Stimulated activated memory B cell treated with anti-CD40 and anti-IgM and Interleukin-4, amounts not matched to agents 10 μg/mL and 1 μg/mL and 100 μg/mL, for 72 hours (primary cell): ENCODE data around the gene ATRX.
"Not testable (repeated sequence)": the region's sequence is repeated elsewhere in the genome, so short reads cannot be mapped to it uniquely, and the experiment has no call there.

ENCODE experiments used
- ATAC-seq: fragments of 150-1000 bp; cut with Tn5 transposase; 2 replicates; pipeline ENCODE4 v1.10.0; 2021
- H3K27ac Mint-ChIP-seq: one replicate; pipeline ENCODE4 v1.8.0; 2022; ENCODE audit warnings: mild to moderate bottlenecking, mixed read lengths
- H3K27me3 Mint-ChIP-seq: one replicate; pipeline ENCODE4 v1.8.0; 2022; ENCODE audit warnings: mixed read lengths
- H3K36me3 Mint-ChIP-seq: one replicate; pipeline ENCODE4 v1.8.0; 2022; ENCODE audit warnings: mixed read lengths
- H3K4me1 Mint-ChIP-seq: one replicate; pipeline ENCODE4 v1.8.0; 2022; ENCODE audit warnings: mixed read lengths
- H3K4me3 Mint-ChIP-seq: one replicate; pipeline ENCODE4 v1.8.0; 2022; ENCODE audit warnings: mild to moderate bottlenecking, moderate library complexity, mixed read lengths
- H3K9me3 Mint-ChIP-seq: one replicate; pipeline ENCODE4 v1.8.0; 2022; ENCODE audit warnings: mixed read lengths

Gene ATRX

GRCh38 chrX:77510007-77510406 is 276.0 kb downstream of the ATRX start:
- Mint-ChIP-seq H3K27ac (no peak overlapping the region), H3K36me3 (peaks cover 43% of the 10 kb centered on the region), H3K27me3 (no peaks in the 10 kb centered on the region), H3K9me3 (peaks cover 2% of the 10 kb centered on the region), H3K4me3 (no peak overlapping the region), H3K4me1 (no peaks in the 10 kb centered on the region)
- no peak for ATAC-seq

GRCh38 chrX:77505227-77505626 is 280.8 kb downstream of the ATRX start:
- ATAC-seq: no peak
- H3K36me3 Mint-ChIP-seq: peaks cover 4% of the 10 kb centered on the region

GRCh38 chrX:77502951-77503525 is 283.0 kb downstream of the ATRX start:
- H3K27ac Mint-ChIP-seq: peak overlapping the region; percentile 27
- H3K9me3 Mint-ChIP-seq: no peaks in the 10 kb centered on the region
- H3K36me3 Mint-ChIP-seq: no peaks in the 10 kb centered on the region
- no peak overlapping the region for H3K4me3 Mint-ChIP-seq
- H3K4me1 Mint-ChIP-seq: no peaks in the 10 kb centered on the region
- H3K27me3 Mint-ChIP-seq: no peaks in the 10 kb centered on the region
- no peak for ATAC-seq

More at GRCh38 chrX:77505227-77505626, 280.8 kb downstream of the ATRX start:
- Mint-ChIP-seq H3K4me1 (no peaks in the 10 kb centered on the region), H3K9me3 (no peaks in the 10 kb centered on the region), H3K27me3 (no peaks in the 10 kb centered on the region), H3K4me3 (no peak overlapping the region), H3K27ac (no peak overlapping the region)

- H3K4me1 Mint-ChIP-seq, ATAC-seq, H3K27ac Mint-ChIP-seq, H3K4me3 Mint-ChIP-seq, H3K36me3 Mint-ChIP-seq, H3K9me3 Mint-ChIP-seq, H3K27me3 Mint-ChIP-seq: not testable (repeated sequence)
These were observed 285.9 kb downstream of the ATRX start for GRCh38 chrX:77500164-77500563.

GRCh38 chrX:77493677-77494553 is 292.1 kb downstream of the ATRX start:
- no peaks in the 10 kb centered on the region for H3K4me1 Mint-ChIP-seq
- H3K27ac Mint-ChIP-seq: no peak overlapping the region

GRCh38 chrX:77484045-77484444 is 302.0 kb downstream of the ATRX start:
- no peak for ATAC-seq
- Mint-ChIP-seq H3K4me1 (no peaks in the 10 kb centered on the region), H3K27ac (no peak overlapping the region), H3K36me3 (peaks cover 12% of the 10 kb centered on the region), H3K27me3 (no peaks in the 10 kb centered on the region), H3K4me3 (no peak overlapping the region), H3K9me3 (peaks cover 14% of the 10 kb centered on the region)

More at GRCh38 chrX:77493677-77494553, 292.1 kb downstream of the ATRX start:
- no peak overlapping the region for H3K4me3 Mint-ChIP-seq
- no peaks in the 10 kb centered on the region for H3K36me3 Mint-ChIP-seq
- H3K9me3 Mint-ChIP-seq: no peaks in the 10 kb centered on the region
- no peak for ATAC-seq
- H3K27me3 Mint-ChIP-seq: peaks cover 9% of the 10 kb centered on the region

GRCh38 chrX:77455437-77455836 is 330.6 kb downstream of the ATRX start:
- no peak for ATAC-seq
- Mint-ChIP-seq H3K9me3 (no peaks in the 10 kb centered on the region), H3K4me3 (no peak overlapping the region), H3K36me3 (no peaks in the 10 kb centered on the region), H3K27me3 (no peaks in the 10 kb centered on the region), H3K27ac (no peak overlapping the region), H3K4me1 (no peaks in the 10 kb centered on the region)
